DOHH2 (cell line): ENCODE data around the gene RASAL2.

Experiments
- CTCF ChIP-seq: fragments of 200-600 bp; sonication (generic); IDR thresholded peaks from one replicate; pipeline ENCODE4 v1.5.1; 2014; ENCODE audit warnings: antibody characterized with exemption, mild to moderate bottlenecking, low read depth, low read length; ENCODE audit not compliant: poor library complexity, severe bottlenecking
- EZH2phosphoT487 ChIP-seq: fragments of 200-600 bp; sonication (generic); IDR thresholded peaks from 2 replicates; pipeline ENCODE4 v1.6.1; 2017; ENCODE audit warnings: borderline replicate concordance, mild to moderate bottlenecking, antibody characterized with exemption, low read length, moderate library complexity, mixed read lengths

- TF ChIP-seq CTCF, result no peak
- no peak for TF ChIP-seq EZH2phosphoT487
These were observed 200.8 kb downstream of the RASAL2 start for GRCh38 chr1:178294654-178295053.
